Activated CD4-positive, alpha-beta T cell treated with anti-CD3 and anti-CD28 coated beads for 1 hour (primary cell): ENCODE measurements around the gene WNK2.

ENCODE experiments used
- DNase-seq: peaks from one replicate; pipeline ENCODE4 v3.0.0-alpha.2; 2020

Gene WNK2

GRCh38 chr9:93258419-93258817 lies 74.5 kb downstream of the WNK2 start:
- no peak for DNase-seq

GRCh38 chr9:93258818-93259489 lies 75.0 kb downstream of the WNK2 start:
- peak; percentile 5 for DNase-seq

- DNase-seq, result peak; percentile 3
Measured at GRCh38 chr9:93259490-93260262, 75.7 kb downstream of the WNK2 start.

GRCh38 chr9:93260263-93261066 lies 76.5 kb downstream of the WNK2 start:
- DNase-seq, result peak; percentile 3

GRCh38 chr9:93261281-93261680 lies 77.3 kb downstream of the WNK2 start:
- peak; percentile 1 for DNase-seq

- peak; percentile 5 for DNase-seq
Measured at GRCh38 chr9:93261735-93262523, 78.0 kb downstream of the WNK2 start.

GRCh38 chr9:93262537-93263310 lies 78.8 kb downstream of the WNK2 start:
- peak; percentile 5 for DNase-seq

GRCh38 chr9:93263334-93264229 lies 79.6 kb downstream of the WNK2 start:
- DNase-seq, result peak; percentile 1

- DNase-seq, result peak; percentile 3
Measured at GRCh38 chr9:93264338-93265125, 80.6 kb downstream of the WNK2 start.

GRCh38 chr9:93265301-93265971 lies 81.5 kb downstream of the WNK2 start:
- DNase-seq, result no peak

- DNase-seq, result no peak
Measured at GRCh38 chr9:93265972-93266371, 82.0 kb downstream of the WNK2 start.

GRCh38 chr9:93266521-93267001 lies 82.6 kb downstream of the WNK2 start:
- DNase-seq, result peak; percentile 5

GRCh38 chr9:93267091-93267541 lies 83.2 kb downstream of the WNK2 start:
- DNase-seq, result no peak

- peak; percentile 7 for DNase-seq
Measured at GRCh38 chr9:93267681-93268505, 84.0 kb downstream of the WNK2 start.

GRCh38 chr9:93268551-93269314 lies 84.8 kb downstream of the WNK2 start:
- DNase-seq, result peak; percentile 23

- peak; percentile 1 for DNase-seq
Measured at GRCh38 chr9:93270976-93271375, 87.0 kb downstream of the WNK2 start.

GRCh38 chr9:93276973-93277372 lies 93.0 kb downstream of the WNK2 start:
- no peak for DNase-seq
